ENCODE data around the gene TAS2R40. TPM values are rescaled to one million over a fixed set of nuclear protein-coding genes. Genes with fewer than 3 reads are reported as not detected.
"Not testable (repeated sequence)": the region's sequence is repeated elsewhere in the genome, so short reads cannot be mapped to it uniquely, and the experiment has no call there.

TAS2R40 gene
- total RNA-seq, 1 experiment from 2014 or later, result not detected

DNA sequence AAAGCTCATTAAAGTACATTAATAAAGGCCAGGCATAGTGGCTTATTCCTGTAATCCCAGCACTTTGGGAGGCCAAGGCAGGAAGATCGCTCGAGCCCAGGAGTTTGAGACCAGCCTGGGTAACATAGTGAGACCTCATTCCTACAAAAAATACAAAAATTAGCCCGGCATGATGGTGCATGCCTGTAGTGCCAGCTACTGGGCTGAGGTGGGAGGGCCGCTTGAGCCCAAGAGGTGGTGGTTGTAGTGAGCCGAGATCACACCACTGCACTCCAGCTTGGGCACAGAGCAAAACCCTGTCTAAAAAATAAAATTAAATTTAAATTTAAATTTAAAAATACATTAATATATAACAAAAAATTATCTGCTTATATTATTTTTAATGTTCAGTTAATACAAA is 45.7 kb upstream of the TAS2R40 start:
- Histone ChIP-seq H3K9me3 (ENCODE audit: control insufficient read depth, insufficient read depth, low read depth, low read length) (peaks cover 3% of the 10 kb centered on the region; the same call in 1 of the 2 replicates), H3K4me3 (ENCODE audit: low read depth in 2 of 2, low read length in 2 of 2) (no peak overlapping the region), H3K27ac (ENCODE audit: low read length) (no peak overlapping the region), H3K4me1 (ENCODE audit: control insufficient read depth, insufficient read depth, low read length) (no peaks in the 10 kb centered on the region), H3K27me3 (ENCODE audit: control insufficient read depth, insufficient read depth, low read length) (no peaks in the 10 kb centered on the region), H3K36me3 (ENCODE audit: control insufficient read depth, insufficient read depth, low read length) (no peaks in the 10 kb centered on the region)
- in situ Hi-C loops (cut with HindIII; ENCODE audit: low pct_unique_long_range_greater_than_20kb, low sequenced_read_pairs) (no loop called here), intact Hi-C loops (cut with micrococcal nuclease; ENCODE audit: unreplicated experiment) (no loop called here)
- no peak for TF ChIP-seq SIN3A (IDR thresholded peaks at IDR 0.05; ENCODE audit: borderline replicate concordance, insufficient read depth, low read depth, low read length)
- no peak for TF ChIP-seq CTCF (IDR thresholded peaks at IDR 0.05)
- no peak for TF ChIP-seq REST (IDR thresholded peaks at IDR 0.05; ENCODE audit: insufficient read depth in 1 of 2, low read depth in 2 of 2, low read length in 1 of 2)
- TF ChIP-seq TCF7L2 (IDR thresholded peaks at IDR 0.05; ENCODE audit: low read depth, low read length), result no peak
- no peak for TF ChIP-seq POLR2AphosphoS5 (IDR thresholded peaks at IDR 0.05; ENCODE audit: low read depth, low read length)
- CTCF ChIA-PET, result no interaction called here
- ATAC-seq (no peak), DNase-seq (ENCODE audit: low read depth, low spot score) (no peak)
- POLR2A ChIA-PET, result no interaction called here
- BruUV-seq (replicated peaks), result no TSS peak

DNA sequence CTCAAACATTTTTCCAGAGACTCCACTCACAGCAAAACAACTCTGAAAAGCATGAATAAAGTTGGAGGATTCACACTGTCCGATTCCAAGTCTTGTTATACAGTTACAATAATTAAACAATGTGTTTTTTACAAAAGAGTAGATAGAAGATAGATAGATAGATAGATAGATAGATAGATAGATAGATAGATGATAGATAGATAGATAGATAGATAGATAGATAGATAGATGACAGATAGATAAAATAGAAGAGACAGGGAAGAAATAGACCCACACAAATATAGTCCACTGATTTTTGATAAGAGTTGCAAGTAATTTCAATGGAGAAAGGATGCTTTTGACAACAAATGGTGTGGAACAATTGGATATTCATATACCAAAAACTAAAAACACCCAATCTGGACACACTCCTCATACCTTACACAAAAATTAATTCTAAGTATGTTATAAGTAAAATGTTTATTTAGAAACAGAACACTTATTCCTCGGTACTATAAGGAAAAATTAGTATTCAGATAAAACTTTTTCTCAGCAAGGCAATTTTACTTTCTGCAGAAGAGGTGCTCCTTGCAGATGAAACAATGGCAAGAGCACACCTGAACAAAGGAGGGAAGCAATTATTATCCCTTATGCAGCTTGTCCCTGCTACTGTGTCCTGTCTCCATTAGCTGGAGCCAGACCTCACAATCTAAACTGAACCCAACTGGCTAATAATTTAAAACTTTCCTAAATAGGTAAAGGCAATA is 44.3 kb upstream of the TAS2R40 start:
- Histone ChIP-seq H3K36me3 (ENCODE audit: control insufficient read depth, insufficient read depth, low read length) (no peaks in the 10 kb centered on the region), H3K9me3 (ENCODE audit: control insufficient read depth, insufficient read depth, low read depth, low read length) (peaks cover 3% of the 10 kb centered on the region; the same call in 1 of the 2 replicates), H3K4me1 (ENCODE audit: control insufficient read depth, insufficient read depth, low read length) (no peaks in the 10 kb centered on the region), H3K27ac (ENCODE audit: low read length) (no peak overlapping the region), H3K27me3 (ENCODE audit: control insufficient read depth, insufficient read depth, low read length) (no peaks in the 10 kb centered on the region), H3K4me3 (ENCODE audit: low read depth in 2 of 2, low read length in 2 of 2) (no peak overlapping the region)
- intact Hi-C loops (cut with micrococcal nuclease; ENCODE audit: unreplicated experiment) (no loop called here), in situ Hi-C loops (cut with HindIII; ENCODE audit: low pct_unique_long_range_greater_than_20kb, low sequenced_read_pairs) (no loop called here)
- CTCF ChIA-PET, result no interaction called here
- POLR2A ChIA-PET, result no interaction called here
- TF ChIP-seq SIN3A (IDR thresholded peaks at IDR 0.05; ENCODE audit: borderline replicate concordance, insufficient read depth, low read depth, low read length) (no peak), TCF7L2 (IDR thresholded peaks at IDR 0.05; ENCODE audit: low read depth, low read length) (no peak), POLR2AphosphoS5 (IDR thresholded peaks at IDR 0.05; ENCODE audit: low read depth, low read length) (no peak), REST (IDR thresholded peaks at IDR 0.05; ENCODE audit: insufficient read depth in 1 of 2, low read depth in 2 of 2, low read length in 1 of 2) (no peak), CTCF (IDR thresholded peaks at IDR 0.05) (no peak)
- no peak for ATAC-seq
- no peak for DNase-seq (ENCODE audit: low read depth, low spot score)
- no TSS peak for BruUV-seq (replicated peaks)

- BruUV-seq (replicated peaks); ATAC-seq; CTCF ChIA-PET: not testable (repeated sequence)
Measured at GRCh38 chr7:143180771-143181170, 41.1 kb upstream of the TAS2R40 start.

More at GRCh38 chr7:143180771-143181170, 41.1 kb upstream of the TAS2R40 start:
- H3K9me3 ChIP-seq (ENCODE audit: control insufficient read depth, insufficient read depth, low read depth, low read length); in situ Hi-C loops (cut with HindIII; ENCODE audit: low pct_unique_long_range_greater_than_20kb, low sequenced_read_pairs); DNase-seq (ENCODE audit: low read depth, low spot score); H3K27me3 ChIP-seq (ENCODE audit: control insufficient read depth, insufficient read depth, low read length); H3K4me3 ChIP-seq (ENCODE audit: low read depth in 2 of 2, low read length in 2 of 2); intact Hi-C loops (cut with micrococcal nuclease; ENCODE audit: unreplicated experiment); H3K4me1 ChIP-seq (ENCODE audit: control insufficient read depth, insufficient read depth, low read length); H3K36me3 ChIP-seq (ENCODE audit: control insufficient read depth, insufficient read depth, low read length); POLR2A ChIA-PET; H3K27ac ChIP-seq (ENCODE audit: low read length): not testable (repeated sequence)
